Heart left ventricle (tissue), 16 donors: Measurements from ENCODE around the gene BNIP5. TPM values are rescaled to one million over a fixed set of nuclear protein-coding genes. Genes with fewer than 3 reads are reported as not detected.
A peak's percentile ranks its signal among the peaks of the same experiment; 100 is the strongest.

Source experiments
- ATAC-seq, 4 donors: fragments of 200-7000 bp; cut with Tn5 transposase; one replicate each; pipeline ENCODE4 v1.9.1; 2020 to 2022; ENCODE audit warnings: moderate library complexity in 4 of 4, mild to moderate bottlenecking in 3 of 4, moderate number of reproducible peaks in 1 of 4
- DNase-seq, 5 donors: peaks; one replicate each; pipeline ENCODE4 v3.0.0-alpha.2; 2020
- H3K27ac ChIP-seq, 12 donors: fragments of 200-600 bp; sonication (generic) in 4 of 12; one replicate each; pipeline versions ENCODE4 v1.5.0 to v1.8.0; 2016 to 2022; ENCODE audit warnings: mild to moderate bottlenecking in 2 of 12
- H3K27me3 ChIP-seq, 9 donors: fragments of 200-600 bp; sonication (generic) in 2 of 9; one replicate each; pipeline versions ENCODE4 v1.5.1 to v1.8.0; 2016 to 2022; ENCODE audit warnings: mild to moderate bottlenecking in 3 of 9
- H3K36me3 ChIP-seq, 9 donors: fragments of 200-600 bp; sonication (generic) in 2 of 9; one replicate each; pipeline versions ENCODE4 v1.5.0 to v1.8.0; 2018 to 2022; ENCODE audit warnings: mild to moderate bottlenecking in 2 of 9
- H3K4me1 ChIP-seq, 12 donors: fragments of 200-600 bp; sonication (generic) in 4 of 12; one replicate each; pipeline versions ENCODE4 v1.5.0 to v1.8.0; 2016 to 2022; ENCODE audit warnings: mild to moderate bottlenecking in 3 of 12
- H3K4me3 ChIP-seq, 12 donors: fragments of 200-600 bp; sonication (generic) in 4 of 12; one replicate each; pipeline versions ENCODE4 v1.5.0 to v1.8.0; 2017 to 2022; ENCODE audit warnings: mild to moderate bottlenecking in 9 of 12, moderate library complexity in 4 of 12
- H3K9me3 ChIP-seq, 12 donors: fragments of 200-600 bp; sonication (generic) in 4 of 12; one replicate each; pipeline versions ENCODE4 v1.5.0 to v1.8.0; 2016 to 2022; ENCODE audit warnings: mild to moderate bottlenecking in 1 of 12
- CTCF ChIP-seq, 12 donors: fragments of 200-600 bp; sonication (generic) in 4 of 12; IDR thresholded peaks; one replicate each; pipeline versions ENCODE4 v1.5.0 to v1.8.0; 2018 to 2022; ENCODE audit warnings: antibody characterized with exemption in 12 of 12, mild to moderate bottlenecking in 5 of 12
- POLR2A ChIP-seq, 2 donors: fragments of 450-650 bp; IDR thresholded peaks; one replicate each; pipeline ENCODE4 v1.6.1; 2017; ENCODE audit warnings: antibody characterized with exemption in 2 of 2, mild to moderate bottlenecking in 2 of 2, moderate library complexity in 2 of 2
- WGBS, 4 donors: extraction: QIAGEN DNeasy Blood & Tissue Kit in 2 of 4; methylation state at CpG; one replicate each; pipeline versions ENCODE4 v1.1.5 to v1.1.7; 2013 to 2018; 5-methylcytosine and 5-hydroxymethylcytosine counted together
- intact Hi-C, 10 donors: fragments of 100-400 bp; cut with DNase I; formaldehyde crosslinking; loops; one replicate each; pipeline versions ENCODE4 v1.11.1 to v1.14.2; 2022
- polyA plus RNA-seq, 2 donors: library from polyadenylated mRNA; stranded (reverse); fragments of 200-250 nt; gene quantifications; one replicate each; pipeline ENCODE4 v1.2.3, GENCODE V29; 2013
- total RNA-seq, 9 donors: library from RNA; depleted of rRNA in 2 of 9; stranded (reverse); fragments of >200 nt in 2 of 9; fragmentation: NEBNext Ultra II Directional in 3 of 9; extraction: Animal tissue kit (Norgen Biotek cat#: 25700) in 3 of 9; gene quantifications; one replicate each; pipeline versions ENCODE4 v1.1.0 to v1.2.4, GENCODE V29; 2016 to 2023
- donor health status: ischemic (EF 13 %, LVEDD 7.1; RV severe dilation, severe dysfunction).
- donor health status: healthy with polysubstance abuse.
- donor health status: DM: no; HTN: yes; CAD: no.
- donor health status: DM: no; HTN: no; CAD: no.
- donor health status: ischemic (EF 25% LVEDD 6.9; RV normal size, moderate dysfunction).
- donor health status: ischemic (EF 25% LVEDD 5.7; RV mildly dilated, moderate dysfunction).
- donor health status: healthy.
- donor health status: DM: yes; HTN: yes; CAD: no.
- donor health status: ischemic (EF 35%, LVEDD 5.7; RV mildly dilated, moderate dysfunction).
- donor health status: nonischemic (EF 11% LVEDD 7.7; RV severe dilation, severe dysfunction).
- donor health status: DM: yes; HTN: yes; CAD: no.
- donor health status: PGD.
- donor health status: ischemic (EF 29% LVEDD 5.4; RV normal size, mild dysfunction).
- donor health status: nonischemic (EF 23%, LVEDD 6.1; RV moderate dilation, normal function).

BNIP5 gene
- total and polyA plus RNA-seq, 11 donors = not detected

GRCh38 chr6:36352477-36353157 lies 15.9 kb upstream of the BNIP5 start:
- peaks cover 0 to 52% (median 7%) of the 10 kb centered on the region in 9 donors for H3K27me3 ChIP-seq
- H3K4me3 ChIP-seq = no peak overlapping the region
- no peak for TF ChIP-seq POLR2A (IDR thresholded peaks at IDR 0.05)
- TF ChIP-seq CTCF (IDR thresholded peaks at IDR 0.05) = no peak
- peaks cover 0 to 8% (median 0%) of the 10 kb centered on the region in 12 donors for H3K9me3 ChIP-seq
- 91 to 94% (median 93%) methylated on average over 8 of the region's 8 CpGs for WGBS, 4 donors
- DNase-seq = no peak
- H3K4me1 ChIP-seq = peaks cover 0 to 25% (median 13%) of the 10 kb centered on the region in 12 donors
- H3K27ac ChIP-seq = no peak overlapping the region
- no peaks in the 10 kb centered on the region for H3K36me3 ChIP-seq
- ATAC-seq = no peak
- intact Hi-C loops = loop anchor here in 3 of 10 donors (10.0 kb wide), 1 partner anchor 228 kb away; no protein-coding TSS in a partner anchor

GRCh38 chr6:36350681-36351571 lies 14.2 kb upstream of the BNIP5 start:
- peak; percentile 20 to 90 (median 72) for ATAC-seq
- intact Hi-C loops = loop anchor here in 3 of 10 donors (10.0 kb wide), 1 partner anchor 226 kb away; no protein-coding TSS in a partner anchor
- TF ChIP-seq POLR2A (IDR thresholded peaks at IDR 0.05) (no peak), CTCF (IDR thresholded peaks at IDR 0.05) (no peak)
- H3K27ac ChIP-seq = peak overlapping the region in 5 of 12 donors; percentile 3 to 63 (median 14)
- peaks cover 0 to 24% (median 12%) of the 10 kb centered on the region in 12 donors for H3K4me1 ChIP-seq
- peak in 1 of 5 donors; percentile 59 for DNase-seq
- WGBS, 4 donors = 38 to 51% (median 46%) methylated on average over 15 of the region's 15 CpGs
- peaks cover 0 to 8% (median 0%) of the 10 kb centered on the region in 12 donors for H3K9me3 ChIP-seq
- no peaks in the 10 kb centered on the region for H3K36me3 ChIP-seq
- no peak overlapping the region for H3K4me3 ChIP-seq
- H3K27me3 ChIP-seq = peaks cover 0 to 66% (median 8%) of the 10 kb centered on the region in 9 donors

- ATAC-seq = peak in 3 of 4 donors; percentile 27 to 91 (median 63)
- no peak for DNase-seq
- H3K4me1 ChIP-seq = peaks cover 0 to 24% (median 12%) of the 10 kb centered on the region in 12 donors
- peaks cover 0 to 8% (median 0%) of the 10 kb centered on the region in 12 donors for H3K9me3 ChIP-seq
- H3K4me3 ChIP-seq = no peak overlapping the region
- H3K27me3 ChIP-seq = peaks cover 0 to 66% (median 8%) of the 10 kb centered on the region in 9 donors
- 61 to 67% (median 64%) methylated on average over 4 of the region's 4 CpGs for whole genome bisulfite sequencing, 4 donors
- intact Hi-C loops = loop anchor here in 3 of 10 donors (10.0 kb wide), 1 partner anchor 225 kb away; no protein-coding TSS in a partner anchor
- peak overlapping the region in 2 of 12 donors; percentile 6 for H3K27ac ChIP-seq
- TF ChIP-seq POLR2A (IDR thresholded peaks at IDR 0.05) (no peak), CTCF (IDR thresholded peaks at IDR 0.05) (no peak)
- no peaks in the 10 kb centered on the region for H3K36me3 ChIP-seq
These were observed 13.4 kb upstream of the BNIP5 start for GRCh38 chr6:36350082-36350481.
